GM12875 (cell line): Measurements from ENCODE around the gene AGBL3.
"Not testable (repeated sequence)": the region's sequence is repeated elsewhere in the genome, so short reads cannot be mapped to it uniquely, and the experiment has no call there.

Source experiments
- H3K4me3 ChIP-seq: one replicate; pipeline ENCODE4 v1.5.1; 2011; ENCODE audit warnings: low read depth, low read length, control low read depth
- TF ChIP-seq, protein P1 (sequence below): IDR thresholded peaks from 2 replicates; pipeline ENCODE4 v1.5.1; 2011; ENCODE audit warnings: low read depth, mild to moderate bottlenecking, control low read depth, inconsistent platforms, low read length, moderate library complexity, borderline replicate concordance; ENCODE audit not compliant: insufficient read depth

Gene AGBL3

DNA sequence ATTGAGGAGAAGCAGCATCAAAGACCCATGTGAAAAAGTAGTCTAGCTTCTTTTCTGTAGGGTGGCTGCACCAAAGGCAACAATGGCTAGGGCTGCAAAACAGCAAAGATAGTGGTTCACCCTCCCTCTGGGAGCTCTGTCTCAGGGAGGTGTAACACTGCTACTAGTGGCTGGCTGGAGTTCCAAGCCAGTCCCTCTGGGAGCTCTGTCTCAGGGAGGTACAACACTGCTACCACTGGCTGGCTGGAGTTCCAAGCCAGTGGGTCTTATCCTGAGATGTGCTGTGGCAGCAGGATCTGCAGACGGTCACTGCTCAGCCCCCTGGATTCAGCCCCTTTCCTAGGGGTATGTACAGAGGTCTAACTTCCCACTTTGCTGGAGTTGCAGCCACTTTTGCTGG, 123.7 kb downstream of the AGBL3 start:
- TF ChIP-seq, protein P1, sequence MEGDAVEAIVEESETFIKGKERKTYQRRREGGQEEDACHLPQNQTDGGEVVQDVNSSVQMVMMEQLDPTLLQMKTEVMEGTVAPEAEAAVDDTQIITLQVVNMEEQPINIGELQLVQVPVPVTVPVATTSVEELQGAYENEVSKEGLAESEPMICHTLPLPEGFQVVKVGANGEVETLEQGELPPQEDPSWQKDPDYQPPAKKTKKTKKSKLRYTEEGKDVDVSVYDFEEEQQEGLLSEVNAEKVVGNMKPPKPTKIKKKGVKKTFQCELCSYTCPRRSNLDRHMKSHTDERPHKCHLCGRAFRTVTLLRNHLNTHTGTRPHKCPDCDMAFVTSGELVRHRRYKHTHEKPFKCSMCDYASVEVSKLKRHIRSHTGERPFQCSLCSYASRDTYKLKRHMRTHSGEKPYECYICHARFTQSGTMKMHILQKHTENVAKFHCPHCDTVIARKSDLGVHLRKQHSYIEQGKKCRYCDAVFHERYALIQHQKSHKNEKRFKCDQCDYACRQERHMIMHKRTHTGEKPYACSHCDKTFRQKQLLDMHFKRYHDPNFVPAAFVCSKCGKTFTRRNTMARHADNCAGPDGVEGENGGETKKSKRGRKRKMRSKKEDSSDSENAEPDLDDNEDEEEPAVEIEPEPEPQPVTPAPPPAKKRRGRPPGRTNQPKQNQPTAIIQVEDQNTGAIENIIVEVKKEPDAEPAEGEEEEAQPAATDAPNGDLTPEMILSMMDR, result no peak
- no peak overlapping the region for H3K4me3 ChIP-seq

- TF ChIP-seq, protein P1, result no peak
- no peak overlapping the region for H3K4me3 ChIP-seq
Observed at GRCh38 chr7:135111379-135111778, 125.1 kb downstream of the AGBL3 start.

GRCh38 chr7:135114622-135115021, 128.3 kb downstream of the AGBL3 start:
- TF ChIP-seq, protein P1, result no peak
- H3K4me3 ChIP-seq, result no peak overlapping the region

DNA sequence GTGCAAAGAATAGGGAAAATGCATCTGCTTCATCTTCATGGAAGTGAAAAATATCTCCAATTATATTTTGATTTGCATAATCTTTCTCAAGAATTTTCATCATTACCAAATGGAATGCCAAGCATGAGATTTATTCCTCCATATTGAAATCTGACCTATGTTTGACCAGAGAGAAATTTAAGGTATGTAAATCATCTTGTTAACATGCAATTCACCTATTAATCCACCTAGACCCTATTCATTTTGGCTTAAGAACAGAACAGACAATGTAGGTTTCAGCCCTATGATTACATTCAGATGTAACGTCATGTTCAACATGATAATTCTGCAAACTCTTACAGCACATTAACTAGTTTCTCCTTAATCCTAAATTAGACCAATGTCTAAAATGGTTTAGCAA, 130.8 kb downstream of the AGBL3 start:
- H3K4me3 ChIP-seq, result no peak overlapping the region
- TF ChIP-seq, protein P1, result no peak

DNA sequence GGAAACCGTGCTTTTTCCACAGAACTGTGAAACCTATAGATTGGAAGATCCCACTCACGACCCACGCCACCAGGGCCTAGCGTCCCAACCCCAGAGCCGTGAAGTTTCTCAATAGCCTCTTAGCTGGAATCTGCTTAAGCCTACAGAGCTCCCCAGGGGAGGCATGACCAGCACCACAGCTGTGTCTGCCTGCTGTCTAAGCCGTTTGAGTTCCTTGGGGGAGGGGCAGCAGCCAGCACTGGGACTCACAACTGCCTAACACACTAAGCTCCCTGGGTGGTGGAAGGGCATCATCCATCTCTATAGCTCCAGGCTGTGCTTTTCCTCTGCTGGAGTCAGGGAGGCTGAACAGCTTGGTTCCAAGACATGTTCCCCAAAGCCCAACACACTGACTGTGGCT, 135.6 kb downstream of the AGBL3 start:
- H3K4me3 ChIP-seq, result no peak overlapping the region
- TF ChIP-seq, protein P1, result no peak

GRCh38 chr7:135124631-135125030, 138.3 kb downstream of the AGBL3 start:
- H3K4me3 ChIP-seq, result not testable (repeated sequence)

DNA sequence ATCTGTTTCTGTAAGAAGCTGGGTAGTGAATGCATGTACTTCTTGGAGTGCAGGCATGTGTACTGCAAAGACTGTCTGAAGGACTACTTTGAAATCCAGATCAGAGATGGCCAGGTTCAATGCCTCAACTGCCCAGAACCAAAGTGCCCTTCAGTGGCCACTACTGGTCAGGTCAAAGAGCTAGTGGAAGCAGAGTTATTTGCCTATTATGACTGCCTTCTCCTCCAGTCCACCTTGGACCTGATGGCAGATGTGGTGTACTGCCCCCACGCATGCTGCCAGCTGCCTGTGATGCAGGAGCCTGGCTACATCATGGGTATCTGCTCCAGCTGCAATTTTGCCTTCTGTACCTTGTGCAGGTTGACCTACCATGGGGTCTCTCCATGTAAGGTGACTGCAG, 142.6 kb downstream of the AGBL3 start:
- TF ChIP-seq, protein P1, result no peak
- no peak overlapping the region for H3K4me3 ChIP-seq

GRCh38 chr7:135129579-135129978, 143.3 kb downstream of the AGBL3 start:
- TF ChIP-seq, protein P1, result no peak
- H3K4me3 ChIP-seq, result no peak overlapping the region
